GM20431 (cell line): ENCODE data around the gene UMAD1.

Experiments
- in situ Hi-C: fragments of 300-500 bp; cut with MseI, MboI; formaldehyde crosslinking; loops from one replicate; pipeline ENCODE4 v1.15.0; 2020; ENCODE audit warnings: low sequenced_read_pairs; ENCODE audit not compliant: unreplicated experiment

The UMAD1 gene

DNA sequence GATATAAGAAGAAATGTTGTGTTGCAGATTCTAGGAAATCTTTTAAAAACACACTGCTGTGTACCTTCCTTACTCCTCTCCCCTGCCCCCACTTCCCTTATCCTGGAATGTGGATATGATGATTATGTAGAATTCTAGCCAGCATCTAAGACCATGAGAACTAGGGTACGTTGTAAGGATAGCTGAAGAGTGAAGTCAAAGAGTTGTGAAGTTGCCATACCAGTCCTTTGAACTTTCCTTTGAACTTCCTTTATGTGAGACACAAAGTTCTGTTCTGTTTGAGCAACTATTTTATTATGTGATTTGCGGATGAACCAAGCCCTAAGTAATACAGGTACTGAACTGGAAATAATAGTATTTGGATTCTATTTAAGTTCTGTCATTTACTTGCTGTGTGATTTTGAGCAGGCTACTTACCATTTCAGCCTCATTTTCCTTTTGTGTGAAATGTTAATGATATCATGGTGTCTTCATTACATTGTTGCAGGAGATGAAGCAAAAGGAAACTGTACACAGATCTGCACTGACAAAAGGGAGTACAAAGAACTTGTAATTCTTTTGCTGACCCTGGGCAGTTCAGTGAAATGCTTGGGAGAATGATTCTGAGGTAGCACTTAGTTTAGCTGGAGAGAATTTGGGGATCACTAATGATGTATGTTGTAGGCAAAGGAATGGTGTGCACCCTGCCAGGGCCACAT is 46.4 kb downstream of the UMAD1 start:
- in situ Hi-C loops = no loop called here

DNA sequence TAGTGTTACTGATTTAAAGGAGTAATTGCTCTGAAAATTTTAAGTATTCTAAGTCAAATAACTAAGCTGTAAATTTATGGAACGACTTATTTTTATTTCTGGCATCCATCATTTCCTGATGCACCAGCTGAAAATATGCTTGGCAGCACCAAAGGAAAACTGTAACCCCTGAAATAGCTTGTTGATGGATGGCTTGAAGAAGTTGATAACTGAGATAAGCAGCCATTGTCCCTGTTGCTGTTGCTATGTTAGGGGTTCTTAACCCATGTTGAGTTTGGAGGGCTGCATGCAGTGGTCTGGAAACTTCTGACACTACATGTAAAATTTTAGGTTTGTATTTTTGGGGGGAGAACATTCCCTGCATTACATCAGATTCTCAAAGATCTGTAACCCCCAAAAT is 47.2 kb downstream of the UMAD1 start:
- in situ Hi-C loops = no loop called here

DNA sequence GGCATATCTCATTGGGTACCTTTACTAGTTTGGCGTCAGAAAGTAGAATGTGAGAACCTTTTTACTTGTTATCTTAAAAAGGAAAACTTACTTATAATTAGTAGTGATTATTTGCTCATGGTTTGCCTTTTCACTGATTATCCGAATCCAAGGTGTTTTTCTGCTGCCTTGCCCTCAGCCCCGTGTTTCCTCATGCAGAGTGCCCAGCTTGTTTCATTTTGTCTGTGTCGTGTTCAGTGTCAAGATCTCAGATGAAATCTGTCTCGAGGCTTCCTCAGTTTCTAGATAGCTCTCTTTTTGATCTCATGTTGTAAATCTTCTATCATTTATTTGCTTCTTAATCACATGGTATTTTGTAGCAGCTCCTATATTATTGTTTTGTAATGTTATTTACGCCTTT is 47.8 kb downstream of the UMAD1 start:
- in situ Hi-C loops = no loop called here

DNA sequence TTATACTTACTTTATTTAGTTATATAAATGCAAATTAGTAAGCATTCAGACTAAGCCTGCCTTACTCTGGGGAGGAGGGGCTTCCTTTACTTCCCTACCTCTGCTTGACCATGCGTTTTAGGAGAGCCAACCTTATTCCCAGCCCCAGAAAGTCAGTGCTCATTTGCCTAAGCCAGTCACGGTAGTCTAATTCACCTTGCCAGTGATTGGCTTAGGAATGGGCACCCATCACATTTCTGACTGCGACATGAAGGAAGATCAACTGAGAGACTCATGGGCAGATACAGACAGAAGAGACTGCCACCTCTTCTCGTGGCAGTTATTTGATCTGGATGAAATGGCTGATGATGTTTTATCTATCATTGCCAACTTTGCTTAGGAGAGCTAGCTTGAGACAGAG is 48.4 kb downstream of the UMAD1 start:
- in situ Hi-C loops = no loop called here

DNA sequence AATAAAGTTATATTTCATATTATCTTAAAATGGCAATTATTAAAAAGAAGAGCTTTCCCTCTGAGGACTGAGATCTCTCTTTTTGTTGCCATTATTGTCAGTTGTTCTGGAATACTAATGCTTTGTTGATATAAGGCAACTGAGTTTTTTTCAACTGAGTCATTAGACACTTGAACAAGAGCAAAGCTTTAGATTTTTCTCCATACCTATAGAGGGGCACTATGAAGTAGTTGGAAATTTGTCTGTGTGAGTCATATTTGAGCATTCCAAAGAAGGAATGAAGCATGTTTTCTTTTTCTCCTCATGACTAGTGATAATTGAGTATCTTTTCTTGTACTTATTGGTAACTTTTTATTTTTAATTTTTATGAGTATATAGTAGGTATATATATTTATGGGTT is 53.3 kb downstream of the UMAD1 start:
- in situ Hi-C loops = no loop called here

DNA sequence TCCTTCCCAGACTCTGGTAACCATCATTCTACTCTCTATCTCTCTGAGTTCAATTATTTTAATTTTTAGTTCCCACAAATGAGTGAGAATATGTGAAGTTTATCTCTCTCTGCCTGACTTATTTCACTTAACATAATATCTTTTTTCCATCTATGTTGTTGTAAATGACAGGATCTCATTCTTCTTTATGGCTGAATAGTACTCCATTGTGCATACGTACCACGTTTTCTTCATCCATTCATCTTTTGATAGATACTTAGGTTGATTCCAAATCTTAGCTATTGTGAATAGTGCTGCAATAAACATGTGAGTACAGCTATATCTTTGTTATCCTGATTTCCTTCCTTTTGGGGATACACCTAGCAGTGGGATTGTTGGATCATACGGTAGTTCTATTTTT is 54.0 kb downstream of the UMAD1 start:
- in situ Hi-C loops = no loop called here

DNA sequence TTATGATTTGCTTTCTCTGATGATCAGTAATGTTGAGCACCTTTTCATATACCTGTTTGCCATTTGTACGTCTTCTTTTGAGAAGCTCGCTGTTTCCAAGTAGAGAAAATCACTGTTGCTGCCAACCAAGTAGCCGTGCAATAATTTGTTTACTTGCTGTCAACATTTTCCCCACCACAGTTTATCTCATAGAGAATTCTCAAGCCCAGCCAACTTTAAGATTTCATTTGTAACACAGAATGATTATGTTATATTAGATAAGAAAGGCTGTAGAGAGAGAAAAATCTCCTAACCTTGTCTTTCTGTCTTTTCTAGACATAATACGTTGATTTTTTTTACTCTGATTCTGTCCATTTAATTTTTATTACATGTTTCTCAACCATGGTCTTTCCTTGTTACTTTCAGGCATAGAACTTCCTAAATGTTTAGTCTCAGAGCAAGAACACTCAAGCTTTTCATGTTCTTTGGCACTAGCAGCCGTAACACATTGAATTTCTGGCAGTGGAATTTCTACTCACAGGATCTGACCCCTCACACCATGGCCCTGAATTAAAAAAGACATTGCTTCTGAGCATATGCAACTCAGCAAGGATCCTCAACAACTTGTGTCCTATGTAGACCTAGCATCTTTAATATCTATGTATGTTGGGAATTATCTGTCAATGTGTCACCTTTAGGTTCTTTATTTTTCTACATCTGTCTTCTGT is 54.7 kb downstream of the UMAD1 start:
- in situ Hi-C loops = no loop called here

DNA sequence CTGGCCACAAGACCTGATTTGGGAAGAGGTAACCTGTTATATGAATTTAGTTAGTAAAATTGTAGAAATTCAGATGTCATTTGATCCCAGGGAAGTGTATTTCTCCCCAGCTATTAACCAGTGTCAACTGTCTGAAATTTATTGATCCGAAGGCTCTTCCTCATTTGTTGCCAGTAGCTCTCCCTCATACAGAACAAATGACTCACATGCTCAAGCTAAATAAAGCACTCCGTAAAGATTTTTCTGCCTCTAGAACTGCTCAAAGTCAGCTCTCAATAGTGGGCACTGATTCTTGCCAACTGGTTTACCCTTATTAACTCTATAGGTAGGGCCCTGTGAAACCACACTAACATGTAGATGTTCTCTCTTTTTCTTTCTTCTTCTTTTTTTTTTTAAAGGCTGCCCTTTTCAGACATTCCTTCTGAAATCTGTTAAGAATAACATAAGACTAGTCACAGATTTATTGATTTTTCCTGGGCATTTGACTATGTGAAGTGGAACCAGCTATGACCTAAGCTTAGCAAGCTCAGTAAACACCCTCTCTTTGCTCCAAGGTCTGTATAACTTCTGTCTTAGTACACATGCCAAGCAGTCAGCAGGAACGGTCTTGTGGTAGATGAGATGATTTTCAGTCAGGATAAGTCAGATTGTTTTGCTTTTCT is 56.0 kb downstream of the UMAD1 start:
- in situ Hi-C loops = no loop called here

DNA sequence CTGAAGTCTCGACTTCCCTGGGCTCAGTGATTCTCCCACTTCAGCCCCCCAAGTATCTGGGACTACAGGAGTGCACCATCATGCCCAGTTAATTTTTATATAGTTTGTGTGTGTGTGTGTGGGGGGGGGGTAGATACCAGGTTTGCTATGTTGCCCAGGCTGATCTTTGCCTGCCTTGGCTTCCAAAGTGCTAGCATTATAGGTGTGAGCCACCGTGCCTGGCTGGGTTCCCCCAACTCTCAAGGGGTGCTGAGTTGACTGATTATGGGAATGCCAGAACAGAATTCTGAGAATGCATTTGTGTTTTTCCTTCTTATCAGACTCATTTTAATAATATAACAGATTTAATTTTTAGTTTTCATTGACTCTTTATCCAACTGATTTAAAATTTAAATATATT is 58.4 kb downstream of the UMAD1 start:
- in situ Hi-C loops = no loop called here

DNA sequence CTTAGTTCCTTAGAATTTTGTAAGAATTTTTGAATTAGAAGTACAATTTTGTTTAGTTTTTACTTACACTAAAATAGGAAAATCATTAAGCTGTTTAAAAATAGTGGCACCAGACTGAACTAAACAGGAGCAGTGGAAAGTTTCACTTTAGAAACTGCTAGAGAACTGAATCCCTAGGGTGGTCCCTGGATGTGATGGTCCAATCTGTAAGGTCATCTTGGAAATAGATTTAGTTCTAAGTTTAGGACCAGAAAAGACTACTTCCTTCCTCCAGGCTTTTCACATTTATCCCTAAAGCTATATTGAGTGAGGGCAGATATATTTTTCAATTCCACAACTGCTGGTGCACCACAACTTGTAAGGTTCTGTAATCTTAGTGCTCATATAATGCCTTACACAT is 58.8 kb downstream of the UMAD1 start:
- in situ Hi-C loops = no loop called here

DNA sequence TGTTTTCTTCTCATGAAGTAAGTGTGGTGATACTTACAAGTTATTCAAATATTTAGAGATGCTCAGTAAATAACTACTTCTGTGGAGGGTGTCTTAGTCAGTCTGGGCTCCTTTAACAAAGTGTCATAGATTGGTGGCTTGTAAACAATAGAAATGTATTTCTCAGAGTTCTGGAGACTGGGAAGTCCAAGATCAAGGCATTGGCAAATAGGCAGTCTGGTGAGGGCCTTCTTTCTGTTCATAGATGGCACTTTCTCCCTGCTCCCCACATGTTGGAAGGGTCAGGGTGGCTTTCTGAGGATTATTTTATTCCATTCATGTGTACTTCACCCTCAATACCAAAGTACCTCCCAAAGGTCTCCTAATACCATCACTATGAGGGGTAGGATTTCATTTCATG is 59.4 kb downstream of the UMAD1 start:
- in situ Hi-C loops = no loop called here

DNA sequence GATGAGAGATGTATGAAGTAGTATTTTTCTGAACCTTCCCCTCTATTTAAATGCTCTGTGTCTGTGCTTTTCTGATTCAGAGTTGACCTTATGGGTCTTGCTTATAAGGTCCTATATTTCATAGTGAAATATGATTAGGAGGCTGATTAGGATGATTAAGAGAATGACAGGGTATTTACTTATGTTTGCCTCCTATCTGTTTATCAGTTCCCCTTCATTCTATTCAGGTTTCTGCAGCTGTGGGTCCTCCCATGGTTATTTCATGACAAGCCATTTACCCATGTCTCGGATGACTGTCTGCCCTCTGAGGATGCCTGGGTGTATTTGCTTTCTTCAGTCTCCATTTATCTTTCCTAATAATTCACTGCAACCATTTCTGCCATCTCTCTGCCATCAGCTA is 61.0 kb downstream of the UMAD1 start:
- in situ Hi-C loops = no loop called here

DNA sequence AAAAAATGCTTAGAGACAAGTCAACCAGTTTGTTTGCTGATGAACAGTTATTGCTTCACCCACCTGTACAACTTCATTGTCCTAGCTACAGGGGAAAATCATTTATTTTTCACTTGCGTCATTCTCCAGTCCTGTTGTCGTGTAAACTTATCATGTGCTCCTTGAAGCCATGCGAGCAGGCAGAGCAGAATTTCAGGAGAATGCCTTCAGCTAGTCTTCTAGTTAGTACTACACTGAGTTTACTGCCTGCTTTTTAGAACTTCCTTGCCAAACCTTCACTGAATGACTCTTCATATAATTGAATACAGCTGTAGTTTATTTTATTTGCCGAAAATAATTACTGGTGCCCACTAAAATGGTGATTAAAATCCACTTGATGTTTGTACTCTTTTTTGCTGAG is 62.3 kb downstream of the UMAD1 start:
- in situ Hi-C loops = no loop called here

DNA sequence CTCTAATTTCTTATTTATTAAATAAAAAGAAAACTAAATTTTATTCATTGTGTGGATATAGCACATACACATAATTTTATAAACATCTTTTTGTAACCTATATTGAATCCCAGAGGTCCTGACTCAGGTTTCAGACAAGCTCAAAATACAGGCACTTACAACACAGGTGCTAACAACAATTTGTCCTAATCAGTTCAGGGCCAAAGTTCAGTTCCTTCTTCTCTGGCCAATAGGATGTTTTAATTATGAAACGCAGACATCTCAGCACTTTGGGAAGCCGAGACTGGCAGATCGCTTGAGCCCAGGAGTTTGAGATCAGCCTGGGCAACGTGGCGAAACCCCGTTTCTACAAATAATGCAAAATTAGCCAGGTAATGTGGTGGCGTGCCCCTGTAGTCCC is 62.9 kb downstream of the UMAD1 start:
- in situ Hi-C loops = no loop called here

DNA sequence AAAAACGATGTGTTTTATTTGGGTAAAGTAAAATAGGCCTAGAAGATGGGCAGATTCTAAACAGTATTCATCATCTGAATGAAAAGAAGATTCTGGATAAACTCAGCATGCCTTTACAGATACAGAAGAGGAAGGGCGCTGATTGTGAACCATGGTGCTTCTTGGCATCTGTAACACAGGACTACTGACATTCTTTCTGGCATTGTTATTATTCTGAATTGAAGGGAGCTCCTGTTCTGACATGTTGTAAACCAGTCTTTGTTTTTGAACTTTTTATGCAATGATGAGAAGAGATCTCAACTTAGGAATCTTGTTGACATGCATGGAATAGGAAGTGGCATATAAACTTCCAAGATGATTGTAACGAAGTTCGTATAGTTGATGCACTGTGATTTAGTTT is 64.3 kb downstream of the UMAD1 start:
- in situ Hi-C loops = no loop called here

DNA sequence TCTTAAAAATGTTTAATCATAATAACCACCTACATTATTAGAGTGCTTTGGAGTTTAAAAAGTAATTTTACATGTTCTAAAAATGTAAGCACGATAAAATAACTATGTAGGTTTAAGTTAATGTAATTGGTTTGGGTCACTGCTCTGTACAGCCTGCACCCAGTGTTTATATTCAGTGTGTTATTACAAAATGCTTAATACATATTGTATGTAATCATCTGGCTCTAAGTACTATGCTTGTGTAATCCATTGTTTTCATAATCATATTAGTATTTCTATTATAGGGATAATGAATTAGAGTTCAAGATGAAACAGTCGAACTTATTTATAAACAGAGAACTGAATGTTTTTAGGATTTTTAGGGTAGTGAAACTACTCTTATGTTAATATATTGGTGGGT is 64.8 kb downstream of the UMAD1 start:
- in situ Hi-C loops = no loop called here

DNA sequence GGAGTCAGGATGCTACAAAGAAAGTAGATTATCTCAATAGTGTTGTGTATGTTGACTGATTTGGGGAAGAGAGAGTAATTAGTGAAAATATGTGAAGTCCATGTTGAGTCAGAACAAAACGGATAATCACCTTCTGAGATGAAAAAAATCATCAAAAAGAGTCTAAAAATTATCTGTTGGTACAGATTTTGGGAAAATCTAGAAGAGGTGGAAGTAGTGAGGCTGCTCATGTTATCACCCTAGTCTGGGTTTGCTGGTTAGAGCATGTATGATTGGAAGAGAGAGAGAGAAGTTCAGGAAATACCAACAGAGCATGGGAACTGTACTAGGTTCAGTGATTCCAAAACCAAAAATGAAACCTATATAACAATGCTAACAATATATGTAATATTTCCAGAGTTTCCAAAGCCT is 65.6 kb downstream of the UMAD1 start:
- in situ Hi-C loops = no loop called here

DNA sequence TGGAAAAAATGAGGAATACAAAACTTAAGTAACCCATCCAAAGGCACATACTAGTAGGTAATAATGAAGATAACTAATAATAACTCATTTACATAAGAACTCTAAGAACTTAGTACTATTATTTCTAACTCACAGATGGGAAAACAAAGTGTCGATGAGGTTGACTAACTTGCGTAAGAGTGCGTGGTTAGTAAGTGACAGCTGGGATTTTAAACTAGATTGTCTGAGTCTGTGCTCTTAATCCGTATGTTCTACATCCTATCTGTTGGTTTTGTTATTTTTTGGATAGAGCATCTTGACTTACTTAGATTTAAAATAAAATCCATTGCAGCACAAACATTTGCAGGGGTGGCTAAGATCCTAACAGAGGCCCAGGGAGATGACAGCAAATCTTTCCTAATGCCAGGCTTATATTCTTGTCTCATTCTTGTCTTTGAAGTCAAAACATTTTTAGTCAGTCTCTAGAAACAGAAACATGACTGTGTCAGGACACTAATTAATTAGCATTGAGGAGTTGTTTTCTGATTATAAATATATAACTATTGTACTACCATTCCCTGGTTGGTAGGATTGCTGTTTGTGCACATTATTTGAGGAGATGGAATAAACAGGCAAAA is 66.1 kb downstream of the UMAD1 start:
- in situ Hi-C loops = no loop called here

DNA sequence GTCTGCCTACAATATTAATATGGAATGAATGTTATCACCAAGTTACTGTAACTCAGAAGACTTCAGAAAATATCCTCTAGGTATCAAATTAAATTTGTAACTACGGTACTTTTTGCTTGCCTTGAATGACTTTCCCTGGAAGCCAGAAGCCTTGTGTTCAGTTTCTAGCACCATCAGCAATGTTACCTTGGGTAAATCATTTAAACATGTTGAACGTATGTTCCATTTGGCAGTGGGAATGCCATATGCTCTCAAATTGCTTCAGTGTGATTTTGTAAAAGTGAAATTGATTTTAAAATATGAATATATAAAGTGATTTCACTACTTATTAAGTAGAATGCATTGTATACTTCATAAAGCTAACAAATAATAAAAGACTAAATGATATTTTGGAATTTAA is 66.7 kb downstream of the UMAD1 start:
- in situ Hi-C loops = no loop called here

DNA sequence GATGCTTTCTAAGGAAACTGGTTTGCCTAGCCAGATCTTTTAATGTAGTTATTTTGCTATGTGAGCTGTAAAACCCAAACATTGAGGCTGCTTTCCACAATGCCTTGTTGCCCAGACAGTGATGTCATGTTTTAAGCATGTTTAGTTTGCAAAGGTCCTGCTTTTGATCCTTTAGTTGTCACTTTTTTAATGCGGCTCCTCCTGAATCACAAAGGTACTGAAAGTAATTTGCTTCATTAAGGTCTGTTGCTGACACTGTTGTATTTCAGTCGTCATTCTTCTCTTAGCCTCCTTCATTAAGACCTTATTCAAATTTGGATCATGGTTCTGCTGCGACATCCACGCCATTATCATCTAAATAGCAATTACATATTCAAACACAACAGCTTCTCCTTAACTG is 67.3 kb downstream of the UMAD1 start:
- in situ Hi-C loops = no loop called here

DNA sequence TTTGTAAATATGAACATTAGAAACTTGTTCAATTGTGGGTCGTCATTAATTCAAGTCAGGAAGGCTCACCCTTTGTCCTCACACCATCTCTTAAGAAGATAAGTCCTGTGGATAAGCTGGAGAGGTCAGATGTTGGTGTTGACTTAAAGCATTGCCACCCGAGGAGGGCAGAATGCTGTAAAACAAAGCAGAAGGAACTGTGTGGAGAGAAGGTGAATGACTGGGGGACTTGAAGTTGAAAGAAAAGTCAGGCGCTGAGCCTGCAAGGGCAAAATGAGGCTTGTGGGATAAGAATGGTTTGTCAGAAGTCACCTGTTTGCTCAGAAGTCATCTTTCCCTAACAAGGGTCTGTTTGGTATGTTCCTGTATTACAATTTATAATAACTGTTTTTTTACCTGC is 68.7 kb downstream of the UMAD1 start:
- in situ Hi-C loops = no loop called here
